GM19324 (cell line): ENCODE measurements around the gene CRYAA.
"Not testable (repeated sequence)": the region's sequence is repeated elsewhere in the genome, so short reads cannot be mapped to it uniquely, and the experiment has no call there.

Source experiments
- ATAC-seq: cut with Tn5 transposase; IDR thresholded peaks from one replicate; pipeline ENCODE4 v1.9.1; 2021; ENCODE audit warnings: mild to moderate bottlenecking, moderate library complexity; ENCODE audit not compliant: unreplicated experiment, low FRiP score

CRYAA gene

GRCh38 chr21:43176621-43177020 is 7.8 kb downstream of the CRYAA start:
- peak; percentile 37 for ATAC-seq

GRCh38 chr21:43177043-43177906 is 8.5 kb downstream of the CRYAA start:
- ATAC-seq, result peak; percentile 60

GRCh38 chr21:43178175-43178826 is 9.5 kb downstream of the CRYAA start:
- ATAC-seq, result not testable (repeated sequence)

- ATAC-seq, result not testable (repeated sequence)
These were observed 12.2 kb downstream of the CRYAA start for GRCh38 chr21:43181033-43181432.

DNA sequence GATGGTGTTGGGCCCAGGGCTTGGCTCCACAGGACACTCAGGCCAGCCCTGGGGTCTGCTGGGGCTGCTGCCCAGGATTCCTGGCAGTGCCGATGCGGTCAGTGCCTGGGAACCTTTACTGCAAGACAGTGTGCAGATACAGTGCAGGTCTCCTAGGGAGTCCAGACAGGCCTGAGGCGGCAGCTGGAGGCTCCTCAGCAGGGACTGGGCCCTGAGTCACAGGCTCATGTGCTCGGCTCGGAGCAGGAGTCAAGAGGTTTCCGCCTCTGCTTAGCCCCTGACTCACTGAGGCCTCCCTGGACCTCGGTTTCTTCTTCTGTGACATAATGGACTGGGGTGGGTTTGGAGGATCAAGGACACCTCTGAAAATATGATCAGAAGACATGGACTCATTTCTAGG is 18.5 kb downstream of the CRYAA start:
- ATAC-seq, result not testable (repeated sequence)

DNA sequence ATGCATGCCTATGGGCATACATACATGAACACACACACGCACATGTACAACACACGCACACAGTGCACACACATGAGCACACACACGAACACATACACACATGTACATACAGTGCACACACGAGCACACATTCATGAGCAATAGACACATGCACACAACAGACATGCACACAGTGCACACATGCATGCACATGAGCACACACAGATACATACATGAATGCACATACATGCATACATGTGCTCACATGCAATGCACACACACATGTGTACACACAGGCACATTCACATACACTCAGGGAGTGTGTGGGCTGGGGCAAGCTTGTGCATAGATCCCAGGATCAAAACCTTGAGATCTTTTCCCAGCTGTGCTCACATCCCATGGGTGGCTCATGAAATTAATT is 18.9 kb downstream of the CRYAA start:
- no peak for ATAC-seq

- no peak for ATAC-seq
These were observed 19.4 kb downstream of the CRYAA start for GRCh38 chr21:43188181-43188580.

GRCh38 chr21:43188592-43189210 is 19.9 kb downstream of the CRYAA start:
- no peak for ATAC-seq

DNA sequence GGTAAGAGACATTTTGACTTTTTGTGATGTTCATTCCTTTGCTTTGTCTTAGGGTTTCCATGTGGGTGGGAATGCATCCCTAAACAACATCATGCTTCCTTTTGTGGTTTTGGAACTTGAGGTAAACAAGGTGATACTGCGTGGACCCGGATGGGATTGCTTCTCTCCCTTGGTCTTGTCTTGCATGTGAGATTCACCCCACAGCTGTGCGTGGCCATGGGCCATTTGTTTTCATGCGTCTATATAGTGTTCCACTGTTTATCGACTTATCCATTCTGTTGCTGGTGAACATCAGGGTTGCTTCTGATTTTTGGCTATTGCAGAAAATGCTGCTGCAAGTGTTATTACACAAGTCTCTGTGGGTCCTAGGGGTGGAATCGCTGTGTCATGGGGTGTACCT is 21.1 kb downstream of the CRYAA start:
- no peak for ATAC-seq

- no peak for ATAC-seq
These were observed 21.7 kb downstream of the CRYAA start for GRCh38 chr21:43190544-43190943.

DNA sequence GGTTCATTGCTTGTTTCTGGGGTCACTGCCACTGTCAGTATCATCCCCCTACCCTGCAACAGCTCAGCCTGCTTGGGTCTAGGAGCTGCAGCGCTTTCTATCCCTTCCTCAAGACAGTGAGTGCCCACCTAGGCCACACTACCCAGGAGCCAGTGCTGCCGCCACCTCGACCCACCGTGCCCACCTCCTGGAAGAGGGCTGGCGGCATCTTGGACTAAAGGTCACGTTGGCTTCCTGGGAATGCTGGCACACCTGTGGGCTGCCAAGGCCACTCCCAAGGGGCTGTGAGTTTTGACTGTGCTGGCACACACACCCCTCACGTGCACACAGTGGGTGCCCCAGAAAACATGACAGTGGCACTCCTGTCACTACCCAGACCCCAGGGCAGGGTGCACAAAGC is 22.1 kb downstream of the CRYAA start:
- ATAC-seq, result no peak

- ATAC-seq, result no peak
These were observed 22.7 kb downstream of the CRYAA start for GRCh38 chr21:43191521-43191920.

DNA sequence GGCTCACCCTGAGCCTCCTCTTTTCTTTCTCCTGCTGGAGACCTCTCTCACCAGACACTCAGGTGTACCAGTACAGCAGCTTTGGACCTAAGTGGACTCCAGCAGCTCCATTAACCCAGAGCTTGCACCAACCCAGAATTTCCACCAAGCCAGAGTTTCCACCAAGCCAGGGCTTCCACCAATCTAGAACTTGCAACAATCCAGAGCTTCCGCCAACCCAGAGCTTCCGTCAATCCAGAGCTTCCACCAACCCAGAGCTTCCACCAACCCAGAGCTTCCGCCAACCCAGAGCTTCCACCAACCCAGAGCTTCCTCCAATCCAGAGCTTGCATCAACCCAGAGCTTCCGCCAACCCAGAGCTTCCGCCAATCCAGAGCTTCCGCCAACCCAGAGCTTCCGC is 23.2 kb downstream of the CRYAA start:
- ATAC-seq, result no peak

- ATAC-seq, result no peak
These were observed 23.8 kb downstream of the CRYAA start for GRCh38 chr21:43192501-43193081.

DNA sequence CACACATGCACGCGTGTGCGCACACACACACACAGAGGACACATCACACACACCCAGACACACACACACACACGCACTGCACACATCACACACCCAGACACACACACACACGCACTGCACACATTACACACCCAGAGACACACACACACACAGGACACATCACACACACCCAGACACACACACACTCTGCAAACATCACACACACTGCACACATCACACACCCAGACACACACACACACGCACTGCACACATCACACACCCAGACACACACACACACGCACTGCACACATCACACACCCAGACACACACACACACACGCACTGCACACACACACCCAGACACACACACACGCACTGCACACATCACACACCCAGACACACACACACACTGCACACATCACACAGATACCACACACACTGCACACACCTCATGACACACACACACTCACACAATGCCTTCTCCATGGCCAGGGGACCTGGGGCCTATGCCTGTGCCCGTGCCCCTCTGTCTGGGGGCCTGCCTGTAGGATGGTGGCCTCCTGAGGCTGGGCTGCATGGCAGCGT is 24.4 kb downstream of the CRYAA start:
- no peak for ATAC-seq

- ATAC-seq, result no peak
These were observed 25.0 kb downstream of the CRYAA start for GRCh38 chr21:43193651-43194302.

GRCh38 chr21:43194303-43195120 is 25.7 kb downstream of the CRYAA start:
- no peak for ATAC-seq

DNA sequence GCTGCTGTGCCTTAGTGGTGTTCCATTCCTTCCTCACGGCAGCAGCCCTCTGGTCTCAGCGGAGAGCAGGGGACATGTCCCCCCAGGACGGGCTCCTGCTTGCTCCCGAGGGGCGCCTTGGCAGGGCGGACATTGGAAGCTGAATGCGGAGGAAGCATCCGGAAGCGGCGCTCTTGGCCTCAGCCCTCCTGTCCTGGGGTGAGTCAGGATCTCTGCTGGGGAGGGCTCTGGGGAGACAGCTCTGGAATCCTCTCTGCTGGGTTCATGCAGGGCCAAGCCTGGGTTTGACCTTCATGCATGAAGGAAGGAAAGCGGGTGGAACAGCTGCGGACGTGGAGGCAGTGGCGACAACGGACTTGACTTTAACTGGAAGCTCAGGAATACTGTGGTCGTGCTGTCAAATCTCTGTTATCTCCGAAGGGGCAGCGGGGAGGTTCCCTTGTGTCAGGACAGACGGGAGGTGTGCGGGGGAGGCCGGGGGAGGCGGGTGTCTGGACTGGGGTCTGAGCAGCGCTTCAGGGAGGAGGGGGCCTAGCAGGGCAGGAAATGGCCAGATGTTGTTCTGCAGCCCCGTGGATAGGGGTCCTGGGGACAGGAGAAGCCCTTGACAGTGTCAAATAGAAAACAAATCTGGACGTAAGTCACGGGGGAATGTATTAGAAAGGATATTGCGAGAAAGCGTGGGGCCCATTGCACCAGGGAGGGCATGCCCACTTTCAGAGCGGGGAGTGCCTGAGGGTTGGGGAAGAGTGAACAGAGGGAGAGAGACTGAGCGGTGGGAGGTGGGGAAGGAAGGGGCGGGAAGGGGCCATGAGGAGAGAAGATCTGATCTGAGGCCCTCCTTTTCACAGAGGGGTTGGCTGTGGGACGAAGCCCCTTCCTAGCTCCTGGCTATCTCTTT is 26.6 kb downstream of the CRYAA start:
- no peak for ATAC-seq
